AG09309 (cell line): Measurements from ENCODE around the gene DUSP15.
A peak's percentile ranks its signal among the peaks of the same experiment; 100 is the strongest.

Source experiments
- DNase-seq: peaks from one replicate; pipeline ENCODE4 v3.0.0-alpha.2; 2010; ENCODE audit warnings: low read depth
- H3K4me3 ChIP-seq: 2 replicates; pipeline ENCODE4 v1.5.1; 2011; ENCODE audit warnings: mild to moderate bottlenecking, low read depth, low read length, moderate library complexity; ENCODE audit not compliant: control insufficient read depth
- TF ChIP-seq, protein P1 (sequence below): IDR thresholded peaks from 2 replicates; pipeline ENCODE4 v1.5.1; 2011; ENCODE audit warnings: mild to moderate bottlenecking, low read depth, low read length, inconsistent platforms; ENCODE audit not compliant: insufficient read depth, control insufficient read depth; ENCODE audit errors: missing control alignments

DUSP15 gene

DNA sequence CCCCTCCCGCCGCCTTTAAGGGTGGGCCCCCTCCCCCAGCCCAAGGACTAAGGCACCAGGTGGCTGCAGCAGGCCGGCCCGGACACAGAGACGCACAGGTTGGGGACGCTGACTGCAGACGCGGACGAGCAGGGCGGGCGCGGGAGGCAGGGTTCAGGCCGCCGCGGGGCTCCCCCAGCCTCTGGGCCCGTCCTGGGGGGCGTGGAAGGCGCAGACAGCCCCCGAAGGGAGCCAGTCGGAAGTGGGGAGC lies 9.3 kb downstream of the DUSP15 start:
- H3K4me3 ChIP-seq, result peak overlapping the region; percentile 11; the same call in 1 of the 2 replicates
- TF ChIP-seq, protein P1, sequence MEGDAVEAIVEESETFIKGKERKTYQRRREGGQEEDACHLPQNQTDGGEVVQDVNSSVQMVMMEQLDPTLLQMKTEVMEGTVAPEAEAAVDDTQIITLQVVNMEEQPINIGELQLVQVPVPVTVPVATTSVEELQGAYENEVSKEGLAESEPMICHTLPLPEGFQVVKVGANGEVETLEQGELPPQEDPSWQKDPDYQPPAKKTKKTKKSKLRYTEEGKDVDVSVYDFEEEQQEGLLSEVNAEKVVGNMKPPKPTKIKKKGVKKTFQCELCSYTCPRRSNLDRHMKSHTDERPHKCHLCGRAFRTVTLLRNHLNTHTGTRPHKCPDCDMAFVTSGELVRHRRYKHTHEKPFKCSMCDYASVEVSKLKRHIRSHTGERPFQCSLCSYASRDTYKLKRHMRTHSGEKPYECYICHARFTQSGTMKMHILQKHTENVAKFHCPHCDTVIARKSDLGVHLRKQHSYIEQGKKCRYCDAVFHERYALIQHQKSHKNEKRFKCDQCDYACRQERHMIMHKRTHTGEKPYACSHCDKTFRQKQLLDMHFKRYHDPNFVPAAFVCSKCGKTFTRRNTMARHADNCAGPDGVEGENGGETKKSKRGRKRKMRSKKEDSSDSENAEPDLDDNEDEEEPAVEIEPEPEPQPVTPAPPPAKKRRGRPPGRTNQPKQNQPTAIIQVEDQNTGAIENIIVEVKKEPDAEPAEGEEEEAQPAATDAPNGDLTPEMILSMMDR, result no peak
- DNase-seq, result no peak

DNA sequence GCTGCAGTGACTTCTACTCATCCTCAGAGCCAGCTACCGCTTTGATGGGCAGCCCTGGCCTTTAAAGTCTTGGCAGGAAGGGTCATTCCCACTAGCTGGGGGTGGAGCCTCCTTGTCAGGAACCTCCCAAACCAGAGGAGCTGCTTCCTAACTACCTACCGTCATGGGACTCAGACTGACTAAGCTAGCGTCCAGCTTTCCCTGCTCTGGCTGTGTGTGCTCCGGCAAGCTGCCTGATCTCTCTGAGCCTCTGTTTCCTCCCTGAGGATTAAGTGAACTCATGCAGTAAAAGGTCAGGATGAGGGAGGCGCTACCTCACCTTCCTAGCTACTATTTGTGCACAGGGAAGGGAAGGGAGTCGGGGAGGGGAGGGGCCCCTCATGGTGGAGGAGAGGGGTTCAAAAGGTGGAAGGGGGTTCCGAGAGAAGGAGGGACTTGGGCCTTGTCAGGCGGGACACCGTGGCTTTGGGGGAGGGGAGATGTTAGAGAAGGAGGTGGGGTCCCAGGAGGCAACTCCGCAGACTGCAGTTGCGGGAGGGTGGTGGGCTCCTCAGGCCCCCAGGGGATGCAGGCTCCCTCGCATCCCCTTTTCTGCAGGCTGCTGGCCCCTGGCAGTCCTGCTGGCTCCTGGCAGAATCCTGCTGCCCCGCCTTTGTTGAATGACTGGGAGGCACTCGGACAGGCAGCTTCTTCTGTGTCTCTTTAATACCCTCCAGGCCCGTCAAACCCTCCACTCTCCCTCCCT lies 9.8 kb downstream of the DUSP15 start:
- DNase-seq, result no peak
- TF ChIP-seq, protein P1, result no peak
- no peak overlapping the region for H3K4me3 ChIP-seq

DNA sequence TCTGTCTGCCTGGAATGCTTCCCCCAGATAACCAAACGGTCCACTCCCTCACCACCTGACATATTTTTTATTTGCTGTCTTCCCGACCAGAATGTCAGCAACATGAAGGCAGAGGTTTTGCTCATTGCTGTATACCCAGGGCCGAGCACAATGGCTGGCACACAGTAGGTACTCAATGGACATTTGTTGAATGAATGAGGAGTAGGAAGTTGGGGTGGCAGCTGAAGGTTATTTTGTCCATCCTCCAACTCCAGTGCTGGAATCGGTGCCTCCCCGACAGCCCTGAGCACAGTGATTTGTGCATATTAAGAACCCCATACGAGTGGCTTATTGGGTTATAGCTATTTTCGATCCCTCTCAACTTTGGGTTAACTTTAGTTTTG lies 10.3 kb downstream of the DUSP15 start:
- H3K4me3 ChIP-seq, result no peak overlapping the region
- no peak for DNase-seq
- TF ChIP-seq, protein P1, result no peak

DNA sequence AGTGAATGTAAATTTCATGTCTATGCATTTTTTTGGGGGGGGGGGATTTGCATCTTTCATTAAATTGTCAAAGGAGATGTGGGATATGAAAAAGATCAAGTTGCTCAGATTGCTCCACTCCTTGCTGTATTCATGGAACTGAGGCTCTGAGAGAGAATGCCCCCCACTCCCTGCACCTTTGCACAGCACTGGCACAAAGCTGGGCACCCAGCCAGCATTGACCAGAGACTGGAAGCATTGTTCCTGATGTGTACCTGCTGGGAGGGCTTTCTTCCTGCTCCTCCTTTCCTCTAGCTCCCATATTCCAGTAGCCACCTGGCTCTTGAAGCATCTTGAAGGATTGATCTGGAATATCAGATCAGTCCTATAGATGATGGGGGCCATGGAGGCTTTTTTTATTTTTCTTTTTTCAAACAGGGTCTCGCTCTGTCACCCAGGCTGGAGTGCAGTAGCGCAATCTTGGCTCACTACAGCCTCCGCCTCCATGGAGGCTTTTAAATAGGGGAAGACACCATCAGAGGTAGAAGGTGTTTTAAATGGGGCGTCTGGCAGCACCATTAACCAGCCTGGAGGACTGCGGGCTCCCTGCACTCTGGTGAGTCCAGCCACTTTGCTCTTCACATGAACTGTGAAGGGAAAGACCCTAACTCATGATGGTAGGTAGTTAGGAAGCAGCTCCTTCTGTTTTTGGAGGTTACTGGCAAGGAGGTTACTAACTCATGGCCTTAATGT lies 10.9 kb downstream of the DUSP15 start:
- no peak overlapping the region for H3K4me3 ChIP-seq
- DNase-seq, result no peak
- TF ChIP-seq, protein P1, result no peak

DNA sequence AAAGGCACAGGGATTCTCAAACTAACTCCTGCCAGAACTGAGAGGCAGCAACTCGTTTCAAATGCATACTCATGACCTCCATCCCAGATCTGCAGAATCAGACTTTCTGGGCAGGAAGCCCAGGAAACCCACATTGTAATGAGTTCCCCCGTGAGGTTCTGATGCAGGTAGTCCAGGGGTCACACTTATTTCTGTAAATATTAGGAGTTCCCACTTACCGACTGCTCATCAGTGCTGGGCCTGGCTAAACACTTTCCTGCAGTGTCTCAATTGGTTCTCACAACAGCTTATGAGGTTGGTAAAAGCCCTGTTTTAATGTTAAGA lies 11.6 kb downstream of the DUSP15 start:
- DNase-seq, result no peak
- H3K4me3 ChIP-seq, result no peak overlapping the region
- TF ChIP-seq, protein P1, result no peak

DNA sequence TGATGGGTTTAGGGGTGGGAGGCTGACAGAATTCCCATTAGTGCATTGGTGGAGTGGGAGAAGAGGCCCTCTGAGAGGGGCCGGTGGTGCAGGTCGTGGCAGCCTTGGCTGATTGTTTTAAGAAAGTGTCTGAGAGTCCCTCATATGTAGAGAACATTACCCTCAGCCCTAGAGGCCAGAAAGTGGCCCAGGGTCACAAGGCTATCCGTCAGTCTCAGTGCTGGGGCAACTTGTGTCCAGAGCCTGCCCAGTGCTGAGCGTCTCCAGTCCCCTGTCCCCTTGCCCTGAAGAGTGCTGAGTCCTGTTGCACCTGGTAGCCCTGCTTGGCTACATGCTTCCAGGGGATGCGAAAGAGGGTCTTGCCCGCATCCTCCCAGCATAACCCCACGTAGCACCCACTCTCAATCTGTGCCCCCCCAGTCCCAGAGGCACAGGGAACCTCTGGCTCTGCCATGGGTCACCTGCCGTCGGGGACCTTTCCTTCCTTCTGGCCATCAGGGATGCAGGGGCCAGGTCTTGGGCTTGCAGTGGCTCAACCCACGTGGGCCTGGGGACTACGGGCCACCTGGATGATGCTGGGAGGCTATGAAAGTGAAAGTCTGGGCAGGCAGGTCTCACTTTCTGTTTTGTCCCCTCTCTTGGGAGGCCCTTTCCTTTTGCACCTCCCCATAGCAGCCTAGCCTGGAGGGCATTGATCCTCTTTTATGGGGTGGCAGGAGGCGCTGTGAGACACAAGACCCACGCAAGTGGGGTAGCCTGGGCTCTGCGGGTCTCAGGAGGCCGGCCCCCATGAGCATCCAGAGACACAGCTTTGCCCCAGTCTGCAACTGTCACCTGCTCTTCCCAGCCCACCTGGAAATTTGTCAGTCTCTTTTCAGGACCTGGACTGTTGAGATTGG lies 12.2 kb downstream of the DUSP15 start:
- H3K4me3 ChIP-seq, result no peak overlapping the region
- no peak for DNase-seq
- TF ChIP-seq, protein P1, result no peak
